A549 treated with AZD9567 at 1 μM for 4 hours (cell line): ENCODE data around the gene AMPH. TPM values are rescaled to one million over a fixed set of nuclear protein-coding genes. Genes with fewer than 3 reads are reported as not detected.

Source experiments
- total RNA-seq: library from RNA; stranded (reverse); fragments of 200-300 nt; extraction: Qiagen RNA extraction; gene quantifications from 5 replicates; pipeline ENCODE4 v1.2.3, GENCODE V29; 2022; ENCODE audit not compliant: insufficient read depth

Gene AMPH
- total RNA-seq, result 0.02 to 0.17 TPM (median 0.08 TPM) in 4 of 5 replicates, not detected in the other

DNA sequence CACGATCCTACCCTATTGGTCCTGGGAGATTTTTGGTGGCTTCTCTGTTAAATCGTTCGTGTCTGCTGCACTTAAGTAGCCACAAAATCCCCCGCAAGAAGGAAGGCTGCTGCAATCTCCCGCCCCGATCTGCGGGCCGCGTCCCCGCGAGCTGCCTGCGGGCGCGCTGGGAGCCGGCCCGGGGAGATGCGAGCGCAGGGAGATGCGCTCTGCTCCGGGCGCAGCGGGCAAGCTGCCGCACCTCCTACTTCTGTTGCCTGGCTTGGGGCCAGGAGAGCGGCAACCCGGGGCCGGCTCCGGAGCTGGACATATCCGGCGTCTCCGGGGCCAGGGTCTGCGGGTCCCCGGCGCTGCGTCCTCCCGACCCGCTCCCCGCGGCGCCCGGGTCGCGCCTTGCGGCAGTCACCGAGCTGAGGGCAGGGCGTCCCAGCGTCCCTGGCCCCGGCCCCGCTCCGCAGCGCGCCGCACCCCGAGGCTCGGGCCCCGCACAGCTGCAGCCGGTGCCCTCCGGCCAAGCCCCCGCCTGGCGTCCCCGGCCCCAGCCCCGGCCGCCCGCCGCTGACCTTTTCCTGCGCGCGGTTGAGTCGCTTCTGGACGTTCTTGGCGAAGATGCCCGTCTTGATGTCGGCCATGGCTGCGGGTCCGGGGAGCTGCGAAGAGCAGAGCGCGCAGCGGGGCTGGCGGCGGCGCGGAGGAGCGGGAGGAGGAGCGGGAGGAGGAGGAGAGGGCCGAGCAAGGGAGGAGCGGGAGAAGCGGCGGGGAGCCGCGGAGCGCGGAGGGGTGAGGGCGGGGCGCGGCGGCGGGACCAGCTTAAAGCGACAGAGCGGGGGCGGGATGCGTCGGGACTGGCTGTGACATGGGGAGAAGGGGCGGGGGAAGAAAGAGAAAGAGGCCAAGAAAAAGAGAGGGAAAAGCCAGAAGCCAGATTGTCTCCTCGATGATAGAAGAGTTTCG, at the start of gene AMPH:
Gene AMPH (minus strand): TSS at position 654 of the 954 bp plus-strand sequence. CDS start 22 bp downstream, at position 632.

